Heart left ventricle (tissue), 16 donors: ENCODE results near the gene POU6F2. TPM values are rescaled to one million over a fixed set of nuclear protein-coding genes. Genes with fewer than 3 reads are reported as not detected.

Experiments
- ATAC-seq, 4 donors: fragments of 200-7000 bp; cut with Tn5 transposase; one replicate each; pipeline ENCODE4 v1.9.1; 2020 to 2022; ENCODE audit warnings: moderate library complexity in 4 of 4, mild to moderate bottlenecking in 3 of 4, moderate number of reproducible peaks in 1 of 4
- DNase-seq, 5 donors: peaks; one replicate each; pipeline ENCODE4 v3.0.0-alpha.2; 2020
- H3K27ac ChIP-seq, 12 donors: fragments of 200-600 bp; sonication (generic) in 4 of 12; one replicate each; pipeline versions ENCODE4 v1.5.0 to v1.8.0; 2016 to 2022; ENCODE audit warnings: mild to moderate bottlenecking in 2 of 12
- H3K27me3 ChIP-seq, 9 donors: fragments of 200-600 bp; sonication (generic) in 2 of 9; one replicate each; pipeline versions ENCODE4 v1.5.1 to v1.8.0; 2016 to 2022; ENCODE audit warnings: mild to moderate bottlenecking in 3 of 9
- H3K36me3 ChIP-seq, 9 donors: fragments of 200-600 bp; sonication (generic) in 2 of 9; one replicate each; pipeline versions ENCODE4 v1.5.0 to v1.8.0; 2018 to 2022; ENCODE audit warnings: mild to moderate bottlenecking in 2 of 9
- H3K4me1 ChIP-seq, 12 donors: fragments of 200-600 bp; sonication (generic) in 4 of 12; one replicate each; pipeline versions ENCODE4 v1.5.0 to v1.8.0; 2016 to 2022; ENCODE audit warnings: mild to moderate bottlenecking in 3 of 12
- H3K4me3 ChIP-seq, 12 donors: fragments of 200-600 bp; sonication (generic) in 4 of 12; one replicate each; pipeline versions ENCODE4 v1.5.0 to v1.8.0; 2017 to 2022; ENCODE audit warnings: mild to moderate bottlenecking in 9 of 12, moderate library complexity in 4 of 12
- H3K9me3 ChIP-seq, 12 donors: fragments of 200-600 bp; sonication (generic) in 4 of 12; one replicate each; pipeline versions ENCODE4 v1.5.0 to v1.8.0; 2016 to 2022; ENCODE audit warnings: mild to moderate bottlenecking in 1 of 12
- CTCF ChIP-seq, 12 donors: fragments of 200-600 bp; sonication (generic) in 4 of 12; IDR thresholded peaks; one replicate each; pipeline versions ENCODE4 v1.5.0 to v1.8.0; 2018 to 2022; ENCODE audit warnings: antibody characterized with exemption in 12 of 12, mild to moderate bottlenecking in 5 of 12
- POLR2A ChIP-seq, 2 donors: fragments of 450-650 bp; IDR thresholded peaks; one replicate each; pipeline ENCODE4 v1.6.1; 2017; ENCODE audit warnings: antibody characterized with exemption in 2 of 2, mild to moderate bottlenecking in 2 of 2, moderate library complexity in 2 of 2
- WGBS, 4 donors: extraction: QIAGEN DNeasy Blood & Tissue Kit in 2 of 4; methylation state at CpG; one replicate each; pipeline versions ENCODE4 v1.1.5 to v1.1.7; 2013 to 2018; 5-methylcytosine and 5-hydroxymethylcytosine counted together
- intact Hi-C, 10 donors: fragments of 100-400 bp; cut with DNase I; formaldehyde crosslinking; loops; one replicate each; pipeline versions ENCODE4 v1.11.1 to v1.14.2; 2022
- polyA plus RNA-seq, 2 donors: library from polyadenylated mRNA; stranded (reverse); fragments of 200-250 nt; gene quantifications; one replicate each; pipeline ENCODE4 v1.2.3, GENCODE V29; 2013
- total RNA-seq, 9 donors: library from RNA; depleted of rRNA in 2 of 9; stranded (reverse); fragments of >200 nt in 2 of 9; fragmentation: NEBNext Ultra II Directional in 3 of 9; extraction: Animal tissue kit (Norgen Biotek cat#: 25700) in 3 of 9; gene quantifications; one replicate each; pipeline versions ENCODE4 v1.1.0 to v1.2.4, GENCODE V29; 2016 to 2023
- donor health status: ischemic (EF 13 %, LVEDD 7.1; RV severe dilation, severe dysfunction).
- donor health status: healthy with polysubstance abuse.
- donor health status: DM: no; HTN: yes; CAD: no.
- donor health status: DM: no; HTN: no; CAD: no.
- donor health status: ischemic (EF 25% LVEDD 6.9; RV normal size, moderate dysfunction).
- donor health status: ischemic (EF 25% LVEDD 5.7; RV mildly dilated, moderate dysfunction).
- donor health status: healthy.
- donor health status: DM: yes; HTN: yes; CAD: no.
- donor health status: ischemic (EF 35%, LVEDD 5.7; RV mildly dilated, moderate dysfunction).
- donor health status: nonischemic (EF 11% LVEDD 7.7; RV severe dilation, severe dysfunction).
- donor health status: DM: yes; HTN: yes; CAD: no.
- donor health status: PGD.
- donor health status: ischemic (EF 29% LVEDD 5.4; RV normal size, mild dysfunction).
- donor health status: nonischemic (EF 23%, LVEDD 6.1; RV moderate dilation, normal function).

POU6F2 gene
- total and polyA plus RNA-seq, 11 donors, result 0.03 to 1.2 (median 0.38) TPM; not detected in 2

- no peaks in the 10 kb centered on the region for H3K9me3 ChIP-seq
- no peak for DNase-seq
- TF ChIP-seq CTCF (IDR thresholded peaks at IDR 0.05), result no peak
- TF ChIP-seq POLR2A (IDR thresholded peaks at IDR 0.05), result no peak
- H3K4me3 ChIP-seq, result no peak overlapping the region
- no peak for ATAC-seq
- WGBS, 4 donors, result 45 to 71% (median 69%) methylated on average over 1 of the region's 1 CpG
- H3K27me3 ChIP-seq, result peaks cover 0 to 3% (median 0%) of the 10 kb centered on the region in 9 donors
- no peak overlapping the region for H3K27ac ChIP-seq
- H3K4me1 ChIP-seq, result peaks cover 0 to 7% (median 0%) of the 10 kb centered on the region in 12 donors
- intact Hi-C loops, result no loop called here
- H3K36me3 ChIP-seq, result no peaks in the 10 kb centered on the region
Measured at GRCh38 chr7:38950309-38950708, 27.4 kb upstream of the POU6F2 start.

DNA sequence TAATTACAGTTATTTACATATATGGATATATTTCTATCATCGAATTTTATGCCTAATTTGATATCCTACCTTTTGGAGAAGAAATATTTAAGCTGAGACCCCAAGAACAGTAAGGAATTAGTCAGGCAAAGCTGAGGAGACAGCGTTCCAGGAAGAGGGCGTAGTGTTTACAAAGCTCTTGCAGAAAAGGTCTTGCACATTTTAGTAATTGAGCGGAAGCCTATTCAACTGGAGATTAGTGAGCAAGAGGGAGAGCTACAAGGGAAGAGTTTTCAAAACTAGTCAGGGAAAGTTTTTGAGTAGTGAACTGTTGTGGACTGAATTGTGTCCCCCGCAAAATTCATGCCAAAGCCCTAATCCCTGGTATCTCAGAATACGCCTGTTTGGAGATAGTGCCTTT lies 26.5 kb upstream of the POU6F2 start:
- Histone ChIP-seq H3K4me3 (no peak overlapping the region), H3K27me3 (peaks cover 0 to 10% (median 0%) of the 10 kb centered on the region in 9 donors), H3K9me3 (no peaks in the 10 kb centered on the region), H3K27ac (no peak overlapping the region), H3K4me1 (peaks cover 0 to 7% (median 0%) of the 10 kb centered on the region in 12 donors), H3K36me3 (no peaks in the 10 kb centered on the region)
- 81 to 88% (median 85%) methylated on average over 6 of the region's 6 CpGs for WGBS, 4 donors
- intact Hi-C loops, result no loop called here
- TF ChIP-seq CTCF (IDR thresholded peaks at IDR 0.05), result no peak
- TF ChIP-seq POLR2A (IDR thresholded peaks at IDR 0.05), result no peak
- no peak for DNase-seq
- no peak for ATAC-seq

DNA sequence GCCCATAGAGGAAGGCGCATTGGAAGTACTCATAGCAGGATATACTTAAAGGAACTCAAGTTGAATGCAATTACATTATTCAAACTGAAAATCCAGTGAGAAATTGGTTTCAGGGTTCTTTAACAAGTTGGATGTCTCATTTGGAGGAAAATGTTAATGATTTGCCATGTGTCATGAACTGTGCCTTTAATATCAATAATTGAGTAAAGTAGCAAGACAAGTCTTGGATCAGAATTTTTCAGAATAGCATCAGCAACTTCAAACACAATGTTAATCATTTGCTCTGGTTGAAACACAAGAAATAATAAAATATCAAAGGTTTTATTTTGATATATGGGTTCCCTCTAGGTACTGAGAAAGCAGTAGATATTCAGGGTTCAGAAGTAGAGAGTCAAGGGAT lies 24.5 kb upstream of the POU6F2 start:
- ATAC-seq, result no peak
- 87 to 100% (median 98%) methylated on average over 1 of the region's 1 CpG for WGBS, 4 donors
- intact Hi-C loops, result no loop called here
- no peaks in the 10 kb centered on the region for H3K36me3 ChIP-seq
- H3K27ac ChIP-seq, result no peak overlapping the region
- peaks cover 0 to 10% (median 0%) of the 10 kb centered on the region in 9 donors for H3K27me3 ChIP-seq
- no peak for TF ChIP-seq POLR2A (IDR thresholded peaks at IDR 0.05)
- peaks cover 0 to 7% (median 0%) of the 10 kb centered on the region in 12 donors for H3K4me1 ChIP-seq
- no peak overlapping the region for H3K4me3 ChIP-seq
- DNase-seq, result no peak
- H3K9me3 ChIP-seq, result no peaks in the 10 kb centered on the region

DNA sequence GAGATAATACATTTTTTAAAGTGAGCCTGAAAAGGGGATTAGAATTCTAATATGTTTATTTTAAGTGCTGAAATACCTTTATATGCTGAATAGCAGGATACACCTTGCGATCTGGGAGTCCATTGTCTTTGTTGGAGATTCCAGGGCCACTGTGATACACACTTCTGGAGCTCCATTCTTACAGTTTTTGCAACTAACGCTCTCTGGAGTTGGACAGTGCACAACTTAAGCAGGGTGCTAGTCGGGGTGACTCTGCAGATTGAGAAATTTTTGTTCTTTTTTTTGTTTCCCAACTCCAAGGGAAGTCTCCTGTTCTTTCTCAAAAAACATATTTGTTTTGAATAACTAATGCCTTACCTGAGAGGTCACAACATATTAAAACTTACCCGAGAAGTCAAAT lies 23.7 kb upstream of the POU6F2 start:
- no peak for TF ChIP-seq CTCF (IDR thresholded peaks at IDR 0.05)
- TF ChIP-seq POLR2A (IDR thresholded peaks at IDR 0.05), result no peak

DNA sequence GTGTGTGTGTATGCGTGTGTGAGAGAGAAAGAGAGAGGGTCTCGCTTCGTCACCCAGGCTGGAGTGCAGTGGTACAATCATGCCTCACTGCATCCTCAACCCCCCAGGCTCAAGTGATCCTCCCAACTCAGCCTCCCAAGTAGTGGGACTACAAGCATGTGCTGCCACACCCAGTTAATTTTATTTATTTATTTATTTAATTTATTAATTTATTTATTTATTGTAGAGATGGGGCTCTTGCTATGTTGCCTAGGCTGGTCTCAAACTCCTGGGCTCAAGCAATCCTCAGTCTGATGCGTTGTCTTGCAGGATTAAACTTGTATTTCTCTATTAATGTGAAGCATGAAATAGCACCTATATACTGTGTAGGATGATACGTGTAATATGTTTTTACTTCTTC lies 21.8 kb upstream of the POU6F2 start:
- Histone ChIP-seq H3K4me1 (no peaks in the 10 kb centered on the region), H3K27me3 (peaks cover 0 to 10% (median 0%) of the 10 kb centered on the region in 9 donors), H3K9me3 (no peaks in the 10 kb centered on the region), H3K4me3 (no peak overlapping the region), H3K27ac (no peak overlapping the region), H3K36me3 (no peaks in the 10 kb centered on the region)
- no peak for DNase-seq
- intact Hi-C loops, result no loop called here
- no peak for ATAC-seq
- no peak for TF ChIP-seq CTCF (IDR thresholded peaks at IDR 0.05)
- no peak for TF ChIP-seq POLR2A (IDR thresholded peaks at IDR 0.05)
- 75 to 98% (median 80%) methylated on average over 5 of the region's 5 CpGs for WGBS, 4 donors

More for the DNA sequence above, 23.7 kb upstream of the POU6F2 start:
- no peak overlapping the region for H3K27ac ChIP-seq
- peaks cover 0 to 10% (median 0%) of the 10 kb centered on the region in 9 donors for H3K27me3 ChIP-seq
- peaks cover 0 to 7% (median 0%) of the 10 kb centered on the region in 12 donors for H3K4me1 ChIP-seq
- no peak overlapping the region for H3K4me3 ChIP-seq
- ATAC-seq, result no peak
- H3K36me3 ChIP-seq, result no peaks in the 10 kb centered on the region
- no peak for DNase-seq
- no peaks in the 10 kb centered on the region for H3K9me3 ChIP-seq
- intact Hi-C loops, result no loop called here
- 78 to 81% (median 79%) methylated on average over 4 of the region's 4 CpGs for WGBS, 4 donors
